NCI-H526 (cell line): ENCODE results near the gene KCNT2.

Experiments used
- DNase-seq, 2 experiments: peaks; one replicate each; lab custom pipeline; 2025; lab: John Stamatoyannopoulos, UW

Gene KCNT2

GRCh38 chr1:196180847-196181593 lies 427.2 kb downstream of the KCNT2 start:
- no peak for DNase-seq

- DNase-seq: no peak
Observed at GRCh38 chr1:196178083-196178635, 430.1 kb downstream of the KCNT2 start.
